ENCODE results near the gene GRK3.

GRCh38 chr22:25716637-25717036 is 152.2 kb downstream of the GRK3 start:
- no peak for TF ChIP-seq CTCF (IDR thresholded peaks at IDR 0.05)
- TF ChIP-seq POLR2A (IDR thresholded peaks at IDR 0.05): no peak

Data from thyroid gland (tissue), 4 donors.